Naive thymus-derived CD8-positive, alpha-beta T cell (primary cell): ENCODE results near the gene TNS1. TPM values are rescaled to one million over a fixed set of nuclear protein-coding genes. Genes with fewer than 3 reads are reported as not detected.

Experiments used
- ATAC-seq, 2 donors: fragments of 150-1000 bp; cut with Tn5 transposase in 1 of 2; sonication (Bioruptor Pico), chemical (Tn5 transposase) in 1 of 2; 1 replicate in 1 of 2; 2 replicates in 1 of 2; pipeline ENCODE4 v1.10.0; 2021; ENCODE audit warnings: mild to moderate bottlenecking in 2 of 2, moderate library complexity in 2 of 2
- POLR2A ChIA-PET: fragments of 350-600 bp; sonication (Branson Sonifier 250); formaldehyde crosslinking; loops from one replicate; lab custom pipeline; 2021; ENCODE audit warnings: antibody characterized with exemption; lab: Charles Lee
- DNase-seq, 10 donors: peaks; one replicate each; pipeline versions ENCODE4 v3.0.0 to v3.0.0-alpha.2; 2020 to 2022
- H3K27ac Mint-ChIP-seq, 10 donors: one replicate each; pipeline ENCODE4 v1.8.0; 2020 to 2022; ENCODE audit warnings: mild to moderate bottlenecking in 10 of 10, mixed read lengths in 10 of 10, moderate library complexity in 4 of 10, inconsistent platforms in 1 of 10
- H3K27me3 Mint-ChIP-seq, 5 donors: one replicate each; pipeline ENCODE4 v1.8.0; 2021 to 2022; ENCODE audit warnings: mixed read lengths in 5 of 5
- H3K36me3 Mint-ChIP-seq, 3 donors: one replicate each; pipeline ENCODE4 v1.8.0; 2020 to 2022; ENCODE audit warnings: mixed read lengths in 3 of 3, mild to moderate bottlenecking in 2 of 3, inconsistent platforms in 1 of 3
- H3K4me1 Mint-ChIP-seq, 4 donors: one replicate each; pipeline ENCODE4 v1.8.0; 2021 to 2022; ENCODE audit warnings: mixed read lengths in 4 of 4
- H3K4me3 Mint-ChIP-seq, 10 donors: one replicate each; pipeline ENCODE4 v1.8.0; 2020 to 2022; ENCODE audit warnings: mild to moderate bottlenecking in 10 of 10, mixed read lengths in 10 of 10, moderate library complexity in 6 of 10, inconsistent platforms in 1 of 10
- H3K9me3 Mint-ChIP-seq, 9 donors: one replicate each; pipeline ENCODE4 v1.8.0; 2020 to 2022; ENCODE audit warnings: mixed read lengths in 9 of 9, mild to moderate bottlenecking in 3 of 9, inconsistent platforms in 1 of 9, moderate library complexity in 1 of 9
- polyA plus RNA-seq, 3 donors: library from polyadenylated mRNA; unstranded; fragments of 300-500 nt; fragmentation: Illumina TruSeq; gene quantifications; one replicate each; pipeline ENCODE4 v1.2.3, GENCODE V29; 2021
- total RNA-seq, 8 experiments: library from RNA in 2 of 8; stranded (reverse) in 2 of 8; gene quantifications; one replicate each; pipeline ENCODE4 v1.2.3 and lab custom pipeline; 2021 to 2026

Gene TNS1
- total and polyA plus RNA-seq, 5 experiments from 2014 or later = 0.21 to 0.47 TPM; not detected in 3

GRCh38 chr2:217966423-217967070, 36.2 kb downstream of the TNS1 start:
- Mint-ChIP-seq H3K27me3 (peaks cover 0 to 28% (median 6%) of the 10 kb centered on the region in 5 donors), H3K27ac (no peak overlapping the region), H3K9me3 (peaks cover 0 to 11% (median 0%) of the 10 kb centered on the region in 9 donors), H3K36me3 (no peaks in the 10 kb centered on the region), H3K4me1 (no peaks in the 10 kb centered on the region), H3K4me3 (no peak overlapping the region)
- POLR2A ChIA-PET = no interaction called here
- DNase-seq (no peak), ATAC-seq (no peak)

GRCh38 chr2:217964275-217965161, 38.3 kb downstream of the TNS1 start:
- POLR2A ChIA-PET = interaction anchor here (0.7 kb wide), 1 partner anchor 45 kb away, joined by 5 read pairs; no protein-coding TSS in a partner anchor
- no peaks in the 10 kb centered on the region for H3K36me3 Mint-ChIP-seq
- H3K27ac Mint-ChIP-seq = no peak overlapping the region
- no peak overlapping the region for H3K4me3 Mint-ChIP-seq
- peaks cover 0 to 17% (median 3%) of the 10 kb centered on the region in 5 donors for H3K27me3 Mint-ChIP-seq
- H3K4me1 Mint-ChIP-seq = no peaks in the 10 kb centered on the region
- peaks cover 0 to 2% (median 0%) of the 10 kb centered on the region in 9 donors for H3K9me3 Mint-ChIP-seq
- DNase-seq (peak in 1 of 10 donors; percentile 28), ATAC-seq (no peak)

GRCh38 chr2:217960351-217960750, 42.4 kb downstream of the TNS1 start:
- POLR2A ChIA-PET = no interaction called here
- Mint-ChIP-seq H3K4me3 (no peak overlapping the region), H3K36me3 (no peaks in the 10 kb centered on the region), H3K27ac (no peak overlapping the region), H3K27me3 (peaks cover 1 to 20% (median 4%) of the 10 kb centered on the region in 5 donors), H3K4me1 (no peaks in the 10 kb centered on the region), H3K9me3 (no peaks in the 10 kb centered on the region)
- DNase-seq = no peak
- ATAC-seq = no peak

- ATAC-seq (no peak), DNase-seq (no peak)
- Mint-ChIP-seq H3K9me3 (no peaks in the 10 kb centered on the region), H3K4me3 (no peak overlapping the region), H3K27ac (no peak overlapping the region), H3K36me3 (no peaks in the 10 kb centered on the region), H3K4me1 (no peaks in the 10 kb centered on the region), H3K27me3 (peaks cover 1 to 20% (median 8%) of the 10 kb centered on the region in 5 donors)
- POLR2A ChIA-PET = no interaction called here
Measured at GRCh38 chr2:217959723-217960122, 43.1 kb downstream of the TNS1 start.

- H3K27ac Mint-ChIP-seq = no peak overlapping the region
Measured at GRCh38 chr2:217958884-217959225, 43.9 kb downstream of the TNS1 start.

GRCh38 chr2:217958206-217958883, 44.5 kb downstream of the TNS1 start:
- H3K27ac Mint-ChIP-seq = no peak overlapping the region
- POLR2A ChIA-PET = no interaction called here

More at GRCh38 chr2:217958884-217959225, 43.9 kb downstream of the TNS1 start:
- ATAC-seq = no peak
- H3K27me3 Mint-ChIP-seq = peaks cover 1 to 23% (median 13%) of the 10 kb centered on the region in 5 donors
- H3K9me3 Mint-ChIP-seq = no peaks in the 10 kb centered on the region
- no peaks in the 10 kb centered on the region for H3K4me1 Mint-ChIP-seq
- DNase-seq = no peak
- no peaks in the 10 kb centered on the region for H3K36me3 Mint-ChIP-seq
- H3K4me3 Mint-ChIP-seq = no peak overlapping the region
- POLR2A ChIA-PET = no interaction called here

GRCh38 chr2:217956586-217957457, 46.0 kb downstream of the TNS1 start:
- no peaks in the 10 kb centered on the region for H3K36me3 Mint-ChIP-seq
- POLR2A ChIA-PET = no interaction called here
- ATAC-seq = no peak
- no peak for DNase-seq
- no peak overlapping the region for H3K27ac Mint-ChIP-seq
- peaks cover 1 to 24% (median 18%) of the 10 kb centered on the region in 5 donors for H3K27me3 Mint-ChIP-seq
- no peaks in the 10 kb centered on the region for H3K4me1 Mint-ChIP-seq
- no peak overlapping the region for H3K4me3 Mint-ChIP-seq
- no peaks in the 10 kb centered on the region for H3K9me3 Mint-ChIP-seq

More at GRCh38 chr2:217958206-217958883, 44.5 kb downstream of the TNS1 start:
- Mint-ChIP-seq H3K4me1 (no peaks in the 10 kb centered on the region), H3K9me3 (no peaks in the 10 kb centered on the region), H3K27me3 (peaks cover 1 to 23% (median 15%) of the 10 kb centered on the region in 5 donors), H3K36me3 (no peaks in the 10 kb centered on the region), H3K4me3 (no peak overlapping the region)
- DNase-seq (peak in 1 of 10 donors; percentile 27), ATAC-seq (no peak)

GRCh38 chr2:217955881-217956493, 46.8 kb downstream of the TNS1 start:
- Mint-ChIP-seq H3K36me3 (no peaks in the 10 kb centered on the region), H3K27ac (no peak overlapping the region), H3K9me3 (no peaks in the 10 kb centered on the region), H3K4me1 (no peaks in the 10 kb centered on the region), H3K27me3 (peaks cover 1 to 24% (median 18%) of the 10 kb centered on the region in 5 donors), H3K4me3 (no peak overlapping the region)
- no peak for ATAC-seq
- DNase-seq = no peak
- POLR2A ChIA-PET = no interaction called here

GRCh38 chr2:217954971-217955740, 47.6 kb downstream of the TNS1 start:
- ATAC-seq (no peak), DNase-seq (no peak)
- H3K27ac Mint-ChIP-seq = no peak overlapping the region
- POLR2A ChIA-PET = no interaction called here
- no peaks in the 10 kb centered on the region for H3K4me1 Mint-ChIP-seq
- H3K9me3 Mint-ChIP-seq = no peaks in the 10 kb centered on the region
- peaks cover 1 to 24% (median 20%) of the 10 kb centered on the region in 5 donors for H3K27me3 Mint-ChIP-seq
- H3K36me3 Mint-ChIP-seq = no peaks in the 10 kb centered on the region
- H3K4me3 Mint-ChIP-seq = no peak overlapping the region

GRCh38 chr2:217954469-217954868, 48.3 kb downstream of the TNS1 start:
- H3K27ac Mint-ChIP-seq = no peak overlapping the region
- POLR2A ChIA-PET = no interaction called here
- no peaks in the 10 kb centered on the region for H3K36me3 Mint-ChIP-seq
- ATAC-seq = no peak
- no peaks in the 10 kb centered on the region for H3K9me3 Mint-ChIP-seq
- no peak for DNase-seq
- H3K4me3 Mint-ChIP-seq = no peak overlapping the region
- no peaks in the 10 kb centered on the region for H3K4me1 Mint-ChIP-seq
- peaks cover 1 to 24% (median 20%) of the 10 kb centered on the region in 5 donors for H3K27me3 Mint-ChIP-seq

- Mint-ChIP-seq H3K4me3 (no peak overlapping the region), H3K4me1 (no peaks in the 10 kb centered on the region), H3K36me3 (no peaks in the 10 kb centered on the region), H3K27me3 (peaks cover 1 to 24% (median 20%) of the 10 kb centered on the region in 5 donors), H3K27ac (no peak overlapping the region), H3K9me3 (no peaks in the 10 kb centered on the region)
- DNase-seq (no peak), ATAC-seq (no peak)
- POLR2A ChIA-PET = no interaction called here
Measured at GRCh38 chr2:217954051-217954450, 48.7 kb downstream of the TNS1 start.
